ENCODE results near the gene BMPER.

The BMPER gene

GRCh38 chr7:33882040-33882837 lies 23.1 kb upstream of the BMPER start:
- no peak overlapping the region for H3K27ac ChIP-seq
- TF ChIP-seq CTCF (conservative IDR thresholded peaks at IDR 0.05) (no peak), ZFX (IDR thresholded peaks at IDR 0.05) (no peak)

- TF ChIP-seq ZFX (IDR thresholded peaks at IDR 0.05), result no peak
- TF ChIP-seq CTCF (conservative IDR thresholded peaks at IDR 0.05), result no peak
- no peak overlapping the region for H3K27ac ChIP-seq
Observed at GRCh38 chr7:33882950-33883670, 22.2 kb upstream of the BMPER start.

GRCh38 chr7:33883671-33883965 lies 21.7 kb upstream of the BMPER start:
- TF ChIP-seq CTCF (conservative IDR thresholded peaks at IDR 0.05), result no peak
- H3K27ac ChIP-seq, result no peak overlapping the region

DNA sequence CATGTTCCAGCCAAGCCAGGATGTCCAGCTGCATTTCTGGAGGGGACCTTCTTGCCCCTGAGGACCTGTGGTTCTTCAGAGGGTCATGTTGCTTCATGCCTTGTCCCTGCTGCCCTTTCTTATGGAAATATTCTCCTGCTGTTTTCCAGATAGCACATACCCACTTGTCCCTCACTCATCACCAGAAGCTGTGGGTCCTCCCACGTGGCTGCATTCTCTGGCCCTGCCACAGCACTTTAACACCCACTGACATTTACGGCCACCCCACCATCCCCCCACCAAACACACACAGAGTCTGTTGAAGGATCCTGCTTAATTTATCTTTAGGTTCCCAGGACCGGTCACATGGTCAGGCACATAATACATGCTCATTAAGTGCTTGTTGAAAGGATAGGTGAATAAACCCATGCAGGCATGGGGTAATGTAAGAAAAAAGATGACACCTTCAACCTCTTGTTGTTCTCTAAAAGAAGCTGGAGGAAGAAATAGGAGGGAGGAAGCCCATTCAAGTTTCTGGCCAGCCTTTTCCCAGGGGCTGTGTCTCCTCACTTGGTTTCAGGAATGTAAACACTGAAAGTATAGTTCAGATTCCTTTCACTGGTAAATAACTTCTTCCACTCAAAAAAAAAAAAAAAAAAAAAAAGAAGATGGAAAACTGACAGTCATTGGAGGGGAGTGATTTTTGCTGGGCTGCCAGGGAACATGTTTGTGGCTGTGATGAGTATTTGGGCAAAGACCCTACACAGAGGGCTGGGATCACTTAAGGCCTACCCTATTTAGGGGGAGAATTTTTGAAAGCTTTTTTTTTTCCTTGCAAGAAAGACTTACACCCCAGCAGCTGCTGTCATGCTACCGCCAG lies 19.8 kb upstream of the BMPER start:
- TF ChIP-seq CTCF (conservative IDR thresholded peaks at IDR 0.05) (no peak), ZFX (IDR thresholded peaks at IDR 0.05) (no peak)
- H3K27ac ChIP-seq, result no peak overlapping the region

- TF ChIP-seq CTCF (conservative IDR thresholded peaks at IDR 0.05) (peak; percentile 1; the same call in 1 of the 2 replicates), ZFX (IDR thresholded peaks at IDR 0.05) (no peak)
- H3K27ac ChIP-seq, result no peak overlapping the region
Observed at GRCh38 chr7:33886149-33886623, 19.2 kb upstream of the BMPER start.

GRCh38 chr7:33887266-33887975 lies 17.9 kb upstream of the BMPER start:
- TF ChIP-seq CTCF (conservative IDR thresholded peaks at IDR 0.05) (no peak), ZFX (IDR thresholded peaks at IDR 0.05) (no peak)
- H3K27ac ChIP-seq, result no peak overlapping the region
